ENCODE data around the gene AUP1.
"Not testable (repeated sequence)": the region's sequence is repeated elsewhere in the genome, so short reads cannot be mapped to it uniquely, and the experiment has no call there.

The AUP1 gene, protein sequence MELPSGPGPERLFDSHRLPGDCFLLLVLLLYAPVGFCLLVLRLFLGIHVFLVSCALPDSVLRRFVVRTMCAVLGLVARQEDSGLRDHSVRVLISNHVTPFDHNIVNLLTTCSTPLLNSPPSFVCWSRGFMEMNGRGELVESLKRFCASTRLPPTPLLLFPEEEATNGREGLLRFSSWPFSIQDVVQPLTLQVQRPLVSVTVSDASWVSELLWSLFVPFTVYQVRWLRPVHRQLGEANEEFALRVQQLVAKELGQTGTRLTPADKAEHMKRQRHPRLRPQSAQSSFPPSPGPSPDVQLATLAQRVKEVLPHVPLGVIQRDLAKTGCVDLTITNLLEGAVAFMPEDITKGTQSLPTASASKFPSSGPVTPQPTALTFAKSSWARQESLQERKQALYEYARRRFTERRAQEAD

DNA sequence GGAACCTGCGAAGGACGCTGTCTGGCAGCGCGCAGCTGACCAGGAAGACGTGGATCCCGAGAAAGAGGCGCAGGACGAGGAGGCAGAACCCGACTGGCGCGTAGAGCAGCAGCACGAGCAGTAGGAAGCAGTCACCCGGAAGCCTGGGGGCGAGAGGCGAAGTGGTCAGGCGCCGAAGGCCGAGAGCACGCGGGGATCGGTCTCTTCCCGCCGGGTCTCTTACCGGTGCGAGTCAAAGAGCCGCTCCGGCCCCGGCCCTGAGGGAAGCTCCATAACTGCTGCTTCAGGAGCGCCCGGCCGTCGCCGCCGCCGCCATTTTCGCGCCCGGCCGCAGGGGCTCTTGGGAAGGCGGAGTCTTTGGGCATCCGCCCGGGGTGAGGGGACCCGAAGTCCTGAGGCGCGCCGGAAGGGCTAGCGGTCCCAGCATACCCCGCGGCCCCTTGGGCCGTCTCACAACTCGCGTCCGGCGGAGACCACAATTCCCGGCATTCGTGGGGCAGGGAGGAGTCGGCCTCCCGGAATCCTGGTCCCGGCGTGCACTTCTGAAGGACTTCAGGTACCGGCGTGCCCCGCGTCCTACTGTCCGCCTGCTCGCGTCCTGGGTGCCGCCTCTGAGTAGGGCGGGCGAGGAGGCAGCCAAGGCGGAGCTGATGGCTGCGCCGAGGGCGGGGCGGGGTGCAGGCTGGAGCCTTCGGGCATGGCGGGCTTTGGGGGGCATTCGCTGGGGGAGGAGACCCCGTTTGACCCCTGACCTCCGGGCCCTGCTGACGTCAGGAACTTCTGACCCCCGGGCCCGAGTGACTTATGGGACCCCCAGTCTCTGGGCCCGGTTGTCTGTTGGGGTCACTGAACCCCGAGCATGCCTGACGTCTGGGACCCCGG, at the start of gene AUP1, which contains the start of gene HTRA2:
AUP1 (minus strand) TSS at position 350 of the 882 bp plus-strand sequence; CDS start at position 273, 77 bp downstream.
HTRA2 (plus strand) TSS at position 577 of the 882 bp plus-strand sequence; CDS start at position 651, 74 bp downstream.
- peak; percentile 96 for DNase-seq

DNA sequence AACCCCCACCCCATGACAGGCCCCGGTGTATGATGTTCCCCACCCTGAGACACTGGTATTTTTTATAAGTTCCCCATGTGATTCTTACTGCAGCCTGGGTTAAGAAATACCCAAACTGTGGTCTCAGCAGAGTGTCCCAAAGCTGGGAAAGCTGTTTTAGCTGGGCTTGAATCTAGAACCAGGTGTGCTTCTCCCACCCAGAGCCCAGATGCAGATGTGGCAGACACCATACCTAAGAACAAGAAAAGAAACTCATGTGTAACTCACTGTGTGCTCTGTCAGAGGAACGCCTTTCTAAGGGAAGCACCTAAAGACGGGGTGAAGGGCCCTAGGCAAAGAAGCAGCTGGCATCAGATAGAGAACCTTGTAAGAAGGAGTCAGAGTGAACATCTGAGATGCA, 48.9 kb upstream of the AUP1 start:
- no peak for DNase-seq

DNA sequence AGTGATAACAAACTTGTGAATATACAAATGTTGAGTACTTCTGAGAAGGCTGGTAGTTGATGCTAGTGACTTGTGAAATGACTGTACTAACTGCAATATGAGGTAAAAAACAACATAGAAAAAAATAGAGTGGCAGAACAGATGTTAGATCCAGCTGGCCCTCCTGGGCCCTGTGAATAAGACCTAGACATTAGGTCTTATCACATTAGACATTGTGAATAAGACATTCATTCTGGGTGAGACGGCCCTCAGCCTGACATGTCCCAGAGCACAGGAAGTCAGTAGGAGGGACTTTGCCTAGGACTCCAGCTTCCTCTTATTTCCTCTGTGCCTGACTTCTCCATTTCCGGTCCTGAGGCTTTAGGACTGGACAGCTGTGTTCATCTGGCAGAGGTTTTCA, 47.9 kb upstream of the AUP1 start:
- peak; percentile 14 for DNase-seq

DNA sequence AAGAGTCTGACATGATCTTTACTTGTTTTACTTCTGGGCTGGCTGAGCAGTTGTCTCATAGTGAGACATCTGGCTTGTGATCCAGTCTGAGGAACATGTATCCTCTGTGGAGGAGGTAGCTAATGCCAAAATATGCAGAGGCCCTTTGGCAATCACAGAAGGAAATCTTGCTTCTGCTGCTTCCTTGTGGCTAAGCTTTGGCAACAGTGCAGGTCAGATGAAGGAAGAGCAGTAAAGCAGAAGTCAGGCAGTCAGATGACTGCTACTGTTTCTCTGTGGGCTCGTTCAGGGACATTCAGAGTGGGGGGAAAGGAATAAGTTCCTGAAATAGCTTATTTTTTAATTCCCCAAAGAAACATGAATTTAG, 47.3 kb upstream of the AUP1 start:
- no peak for DNase-seq

DNA sequence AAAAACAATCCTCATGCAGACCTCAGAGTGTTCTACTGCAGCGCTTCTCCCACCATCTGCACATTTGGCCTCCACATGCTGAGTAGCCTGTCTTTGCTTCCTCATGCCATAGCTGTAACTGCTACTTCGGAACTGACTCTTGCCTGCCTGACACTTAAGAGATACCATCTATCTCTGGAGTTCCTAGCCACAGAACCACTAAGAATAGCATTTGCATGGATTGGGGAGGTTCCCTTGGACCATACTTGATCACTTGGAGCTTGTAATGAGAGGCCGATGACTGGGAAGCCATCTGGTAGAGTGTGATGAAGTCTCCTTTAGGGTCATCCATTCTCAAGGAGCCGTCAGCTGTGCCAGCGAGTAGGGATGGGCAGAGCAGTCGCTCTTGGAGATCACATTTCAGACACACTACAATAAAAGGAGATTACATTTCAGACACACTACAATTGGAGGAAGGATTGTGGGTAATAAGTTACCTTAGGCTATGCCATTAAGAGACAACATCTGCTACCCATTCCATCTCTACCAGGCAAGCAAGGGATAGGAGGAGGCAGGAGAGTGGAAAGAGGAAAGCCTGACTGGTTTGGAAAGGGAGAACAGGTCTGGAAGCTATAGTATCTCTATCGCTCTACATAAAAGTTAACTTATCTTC, 46.8 kb upstream of the AUP1 start:
- DNase-seq, result no peak

DNA sequence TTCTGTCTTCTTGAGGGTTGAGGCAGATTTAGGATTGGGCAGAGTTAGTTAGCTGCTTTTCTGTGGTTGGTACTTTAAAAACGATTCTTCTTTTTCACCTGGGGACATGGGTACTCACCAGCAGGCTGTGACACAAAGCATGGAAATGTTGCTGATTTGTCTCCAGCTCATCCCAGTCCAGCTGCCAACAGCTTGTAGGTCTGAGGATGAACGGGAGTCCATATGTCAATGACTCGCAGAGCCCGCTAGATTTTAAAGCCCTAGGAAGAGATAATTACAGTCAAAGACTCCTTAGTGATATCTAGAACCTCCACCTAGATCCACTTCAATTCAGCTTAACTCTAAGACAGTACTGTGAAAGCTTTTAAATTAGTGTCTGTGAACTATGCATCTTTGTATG, 45.8 kb upstream of the AUP1 start:
- no peak for DNase-seq

DNA sequence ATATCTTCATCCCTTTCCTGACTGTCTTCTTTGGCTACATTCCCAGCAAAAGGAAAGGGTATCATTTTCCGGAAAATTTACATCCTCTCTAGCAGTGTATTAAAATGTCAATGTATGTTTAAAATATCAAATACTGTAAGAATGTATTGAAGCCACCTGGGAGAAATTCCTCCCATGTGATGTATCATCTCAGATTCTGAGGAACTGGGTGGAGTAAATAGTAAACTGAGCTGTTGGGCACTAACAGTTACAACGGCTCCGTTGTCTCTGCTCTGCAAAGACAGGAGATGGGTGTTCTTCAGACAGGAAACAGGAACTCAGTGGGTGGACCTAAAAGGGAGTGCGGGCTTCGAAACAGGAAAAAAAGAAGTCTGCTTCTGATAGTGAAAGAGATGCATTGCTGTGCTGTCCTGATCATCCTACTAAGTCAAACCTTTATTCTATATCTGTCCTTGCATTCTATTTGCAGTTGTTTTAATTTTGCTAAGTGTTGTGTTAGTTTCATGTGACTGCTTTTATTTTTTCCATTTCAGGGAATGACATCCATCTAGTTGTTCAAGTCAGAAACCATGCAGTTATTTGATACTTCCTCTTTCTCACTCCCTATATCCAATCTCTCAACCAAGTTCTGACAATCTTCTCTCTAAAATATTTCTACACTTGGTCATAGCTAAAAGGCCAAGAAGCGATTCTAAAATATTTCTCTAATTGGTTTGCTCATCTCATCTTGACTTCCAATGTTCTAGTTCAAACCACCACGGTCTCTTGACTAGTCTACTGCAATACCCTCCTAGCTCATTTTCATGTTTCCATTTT, 44.4 kb upstream of the AUP1 start:
- DNase-seq, result no peak

DNA sequence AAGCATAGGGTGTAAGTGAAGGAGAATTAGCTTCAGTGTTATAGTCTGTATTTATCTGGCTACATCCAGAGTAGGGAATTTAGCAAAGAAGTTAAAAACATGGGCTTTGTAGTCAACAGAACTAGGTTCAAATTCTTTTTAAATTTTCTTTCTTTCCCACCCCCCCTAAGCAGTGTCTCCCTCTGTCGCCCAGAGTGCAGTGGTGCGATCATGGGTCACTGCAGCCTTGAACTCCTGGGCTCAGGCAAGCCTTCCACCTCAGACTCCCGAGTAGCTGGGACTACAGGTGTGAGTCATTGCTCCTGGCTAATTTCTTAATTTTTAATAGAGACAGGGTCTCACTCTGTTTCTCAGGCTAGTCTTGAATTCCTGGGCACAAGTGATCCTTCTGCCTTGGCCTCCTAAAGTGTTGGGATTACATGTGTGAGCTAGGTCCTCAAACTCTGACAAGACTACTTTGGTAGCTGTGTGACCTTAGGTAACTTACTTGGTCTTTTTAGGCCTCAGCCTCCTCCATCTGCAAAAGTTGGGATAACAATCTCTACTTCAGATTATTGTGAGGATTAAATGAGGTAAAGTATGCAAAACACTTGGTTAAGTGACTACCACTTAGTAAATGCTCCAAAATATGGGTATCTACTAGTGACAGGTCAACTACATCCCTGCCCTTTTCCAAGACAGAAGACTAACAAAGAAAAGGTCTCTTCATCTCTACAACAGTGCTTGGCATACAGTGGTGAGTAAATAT, 42.8 kb upstream of the AUP1 start:
- no peak for DNase-seq

DNA sequence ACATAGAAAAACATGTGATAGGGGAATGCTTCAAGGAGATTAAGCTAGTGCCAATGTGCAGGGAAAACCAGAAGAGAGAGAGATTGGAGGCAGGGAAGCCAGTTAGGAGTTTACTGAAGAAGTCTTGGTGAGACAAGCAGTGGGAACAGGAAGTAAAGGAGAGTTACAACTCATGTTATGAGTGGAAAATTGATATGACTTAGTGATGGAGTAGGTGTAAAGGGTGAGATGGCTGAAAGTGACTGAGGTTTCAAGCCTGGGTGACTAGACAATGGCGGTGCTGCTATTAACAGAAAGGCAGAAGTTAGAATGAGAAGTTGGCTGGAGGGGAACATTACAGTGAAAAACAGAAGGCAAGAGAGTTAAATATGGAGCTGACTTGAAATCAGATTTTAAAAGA, 41.6 kb upstream of the AUP1 start:
- no peak for DNase-seq

DNA sequence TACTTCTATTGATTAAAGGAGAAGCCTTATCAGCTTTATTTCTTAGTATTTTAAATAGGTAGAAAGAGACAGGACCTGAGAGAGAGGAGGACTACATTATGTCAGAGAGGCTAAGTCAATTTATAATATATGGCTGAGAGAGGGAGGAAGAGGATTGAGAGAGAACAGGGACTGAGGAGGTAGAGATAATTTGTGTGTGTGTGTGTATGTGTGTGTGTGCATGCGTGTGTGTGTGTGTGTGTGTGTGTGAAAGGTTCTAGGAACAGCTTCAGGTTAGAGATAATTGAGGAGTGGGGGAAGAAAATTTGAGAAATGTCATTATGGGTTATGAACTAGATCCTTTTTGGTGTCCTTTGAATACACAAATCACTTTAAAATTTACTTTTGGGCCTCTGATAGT, 40.2 kb upstream of the AUP1 start:
- DNase-seq, result no peak

DNA sequence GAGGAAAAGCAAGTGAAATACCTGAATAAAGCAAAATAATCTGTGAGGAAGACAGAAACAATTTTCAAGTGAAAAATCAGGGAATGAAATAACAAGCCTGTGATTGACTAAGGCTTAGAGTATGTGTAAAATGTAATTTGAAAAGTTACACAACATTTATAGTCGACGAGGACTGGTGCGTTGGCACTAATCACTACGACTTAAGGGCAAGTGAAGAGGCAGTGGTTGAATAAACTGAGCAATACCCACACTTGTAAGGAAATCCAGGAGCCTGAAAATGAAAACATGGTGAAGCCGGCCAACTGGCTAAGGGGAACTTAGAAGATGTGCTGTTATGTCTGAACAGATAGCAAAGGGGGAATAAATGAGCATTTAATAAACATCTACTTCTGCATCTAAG, 38.4 kb upstream of the AUP1 start:
- DNase-seq, result no peak

DNA sequence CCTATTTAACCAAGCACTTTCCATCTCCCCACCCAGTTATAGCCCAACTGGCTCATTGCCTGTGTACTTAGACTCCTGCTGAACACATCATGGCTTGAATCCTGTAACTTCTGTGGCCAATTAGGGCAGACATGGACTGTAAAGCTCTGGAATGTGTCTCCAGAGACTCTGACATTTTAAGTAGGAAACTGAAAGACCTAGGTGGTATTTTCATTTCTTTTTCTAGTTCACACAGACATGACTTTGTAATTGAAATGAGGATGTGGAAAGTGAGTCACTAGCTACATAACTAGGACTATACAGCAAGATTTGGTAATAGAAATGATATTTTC, 37.2 kb upstream of the AUP1 start:
- no peak for DNase-seq

DNA sequence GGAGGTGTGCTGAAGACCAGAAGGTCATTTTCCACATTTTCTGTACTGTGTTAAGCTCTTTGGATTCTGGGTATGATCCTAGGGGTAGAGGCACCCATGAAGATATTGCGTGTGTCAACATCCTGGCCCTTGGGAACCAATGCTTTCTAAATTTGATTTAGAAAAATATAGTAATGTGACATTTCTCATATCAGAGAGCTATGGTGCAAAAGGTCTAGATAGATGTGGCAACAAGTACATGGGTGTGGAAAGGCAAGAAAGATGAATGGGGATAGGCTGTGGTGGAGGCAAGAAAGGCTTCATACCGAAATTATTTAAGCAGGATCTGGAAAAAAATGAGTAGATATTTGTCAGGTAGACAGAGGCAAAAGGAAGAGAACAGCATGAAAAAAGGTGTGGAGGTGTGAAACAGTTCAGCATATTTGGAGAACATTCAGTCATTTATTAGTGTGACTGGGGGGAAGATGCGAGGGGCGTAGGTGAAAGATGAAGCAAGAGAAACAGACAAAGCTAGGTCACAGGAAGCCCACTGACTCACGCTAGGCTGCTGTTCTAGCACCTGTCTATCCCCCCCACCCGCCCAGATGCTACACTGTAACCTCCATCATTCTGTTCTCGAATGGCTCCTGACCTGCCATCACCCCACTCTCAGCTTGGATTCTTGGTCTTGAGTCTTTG, 36.7 kb upstream of the AUP1 start:
- DNase-seq, result no peak

DNA sequence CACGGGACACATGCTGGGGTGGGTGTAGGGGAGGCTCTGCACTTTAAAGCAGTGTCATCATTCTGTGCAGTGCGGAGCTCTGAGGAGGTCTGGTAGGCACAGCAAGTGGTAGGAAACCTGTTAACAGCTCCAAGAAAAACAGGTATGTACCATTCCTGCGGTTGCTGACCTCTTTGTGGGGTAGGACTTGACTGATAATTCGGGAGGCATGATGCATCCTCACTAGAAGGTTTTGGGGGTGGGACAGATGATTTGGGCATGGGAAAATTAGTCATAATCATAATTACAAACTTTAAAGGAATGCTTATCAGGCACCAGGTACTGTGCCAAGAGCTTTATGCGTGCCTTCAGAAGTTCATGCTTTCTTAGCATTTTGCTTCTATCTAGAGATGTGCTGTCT, 34.7 kb upstream of the AUP1 start:
- DNase-seq, result no peak

DNA sequence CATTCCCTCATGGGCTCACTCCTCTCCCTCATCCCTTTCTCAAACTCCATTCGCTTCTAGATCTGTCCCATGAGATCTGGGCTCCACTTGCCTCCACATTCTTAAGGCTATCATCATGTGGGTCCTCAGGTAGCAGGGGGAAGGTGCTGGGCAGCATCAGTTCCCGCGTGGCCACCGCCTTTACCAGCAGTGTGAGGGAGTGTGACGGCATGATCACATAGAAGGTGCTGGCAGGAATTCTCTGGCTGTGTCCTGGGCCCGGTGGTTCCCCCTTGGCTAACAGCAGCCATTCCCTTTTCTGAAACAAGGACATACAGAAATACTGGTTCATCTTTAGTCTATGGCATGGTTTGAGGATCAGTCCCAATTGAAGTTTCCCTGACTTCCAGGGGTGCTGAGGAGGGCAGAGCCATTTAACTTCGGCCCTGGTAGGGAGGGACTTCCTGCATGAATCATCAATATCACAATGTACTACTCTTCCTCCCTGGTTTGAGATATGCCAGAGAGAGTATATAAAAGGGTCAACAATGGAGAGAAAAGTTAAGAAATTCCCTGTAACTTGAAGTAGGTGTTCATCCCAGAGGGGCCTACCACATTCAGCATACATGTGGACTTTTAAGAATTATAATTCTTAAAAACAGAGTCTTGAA, 32.7 kb upstream of the AUP1 start:
- DNase-seq, result no peak

DNA sequence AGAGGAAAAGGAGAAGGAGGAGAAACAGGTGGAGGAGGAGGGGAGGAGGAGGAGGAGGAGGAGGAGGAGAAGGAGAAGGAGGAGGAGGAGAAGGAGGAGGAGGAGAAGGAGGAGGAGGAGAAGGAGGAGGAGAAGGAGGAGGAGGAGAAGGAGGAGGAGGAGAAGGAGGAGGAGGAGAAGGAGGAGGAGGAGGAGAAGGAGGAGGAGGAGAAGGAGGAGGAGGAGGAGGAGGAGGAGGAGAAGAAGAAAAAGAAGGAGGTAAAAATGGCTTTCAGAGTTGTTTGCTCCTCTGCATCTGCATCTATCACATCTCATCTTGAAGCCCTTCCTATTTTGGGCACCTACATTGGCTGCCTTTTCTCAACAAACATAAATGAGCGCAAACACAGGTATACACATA, 31.5 kb upstream of the AUP1 start:
- DNase-seq, result not testable (repeated sequence)

DNA sequence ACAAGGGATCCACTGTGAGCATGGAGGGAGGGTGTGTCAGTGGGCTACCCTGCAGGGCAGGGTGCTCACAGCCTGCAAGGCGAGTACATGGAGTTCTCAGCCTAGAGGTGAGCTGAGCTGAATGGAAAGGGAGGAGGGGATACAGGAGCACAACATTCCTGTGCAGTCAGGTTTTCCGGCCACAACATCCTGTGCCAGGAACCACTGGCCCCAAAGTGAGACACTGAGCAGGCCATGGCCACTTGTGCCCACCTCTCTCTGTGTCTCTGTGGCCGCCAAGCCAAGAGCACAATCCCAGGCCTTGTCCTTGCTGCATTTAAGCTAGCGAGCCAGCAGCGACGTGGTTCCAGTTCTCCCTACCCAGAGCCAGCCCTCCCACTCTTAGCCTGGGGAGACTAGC, 31.1 kb upstream of the AUP1 start:
- DNase-seq, result no peak

DNA sequence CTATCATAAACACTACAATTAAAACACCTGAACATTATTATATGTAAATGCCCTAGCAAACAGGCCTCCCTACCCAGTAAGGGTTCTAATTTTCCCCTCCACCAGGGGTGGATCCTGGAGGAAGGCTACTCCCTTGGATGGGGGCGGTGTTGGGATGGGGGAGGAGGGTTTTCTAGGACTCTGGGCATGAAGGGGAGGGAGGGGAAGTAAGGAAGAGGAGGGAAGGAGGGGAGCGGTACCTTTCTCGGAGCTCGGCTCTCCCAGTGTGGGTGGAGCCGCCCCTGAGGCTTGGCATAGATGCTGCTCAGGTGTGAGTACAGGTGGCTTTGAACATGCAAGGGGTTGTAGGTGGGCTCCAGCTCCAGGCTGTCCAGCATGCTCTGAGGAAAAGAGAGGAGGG, 30.4 kb upstream of the AUP1 start:
- DNase-seq, result no peak

DNA sequence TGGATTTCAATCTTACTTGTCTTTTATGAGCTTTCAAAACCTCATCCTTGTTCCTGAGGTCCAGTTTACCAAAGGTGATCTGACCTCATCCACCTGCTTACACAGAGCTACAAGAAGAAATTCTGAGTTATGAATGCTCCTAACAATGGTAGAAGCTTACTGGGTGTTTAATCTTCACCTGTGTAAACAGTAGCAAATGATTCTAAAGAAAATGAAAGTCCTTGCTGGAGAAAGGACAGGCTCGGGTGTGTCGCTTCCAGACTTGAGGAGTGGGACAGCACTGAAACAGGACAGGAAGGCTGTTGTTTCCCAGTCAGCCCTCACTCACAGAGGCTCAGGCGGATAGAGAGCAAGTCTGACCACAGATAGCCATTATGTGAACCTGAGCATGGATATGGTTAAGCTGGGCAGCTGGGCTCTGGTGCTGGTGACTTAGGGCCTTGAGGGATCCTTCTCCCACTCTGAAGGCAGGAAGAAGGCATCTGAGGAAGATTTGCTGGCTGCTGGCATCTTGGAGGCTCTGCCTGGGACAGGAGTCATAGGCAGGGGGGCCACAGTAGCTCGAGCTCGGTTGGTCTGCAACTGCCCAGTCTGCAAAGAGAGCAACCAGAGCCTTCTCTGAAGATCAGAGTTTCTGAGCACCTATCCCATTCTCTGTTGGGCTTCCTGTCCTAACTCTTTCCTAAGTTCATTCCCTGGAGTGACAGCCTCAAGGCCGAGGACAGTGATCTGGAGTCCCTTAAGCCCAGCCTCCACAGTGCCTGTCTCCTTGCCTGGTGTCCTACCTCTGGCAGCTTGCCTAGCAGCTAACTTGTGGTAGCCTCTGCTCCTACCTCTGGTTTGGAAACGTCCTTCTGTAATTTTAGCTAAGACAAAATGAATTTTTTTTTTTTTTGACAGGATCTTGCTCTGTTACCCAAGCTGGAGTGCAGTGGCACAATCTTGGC, 29.1 kb upstream of the AUP1 start:
- no peak for DNase-seq

Data from NCI-H1694 treated with DMSO at 0.1 percent for 48 hours (cell line).